Measurements from ENCODE around the gene NACC2. TPM values are rescaled to one million over a fixed set of nuclear protein-coding genes. Genes with fewer than 3 reads are reported as not detected.

NACC2 gene
- total and polyA plus RNA-seq, 2 donors (not counting 3 experiments of a cell fraction or from before 2014, with no cell fraction given) = 15.8 to 27.1 TPM

DNA sequence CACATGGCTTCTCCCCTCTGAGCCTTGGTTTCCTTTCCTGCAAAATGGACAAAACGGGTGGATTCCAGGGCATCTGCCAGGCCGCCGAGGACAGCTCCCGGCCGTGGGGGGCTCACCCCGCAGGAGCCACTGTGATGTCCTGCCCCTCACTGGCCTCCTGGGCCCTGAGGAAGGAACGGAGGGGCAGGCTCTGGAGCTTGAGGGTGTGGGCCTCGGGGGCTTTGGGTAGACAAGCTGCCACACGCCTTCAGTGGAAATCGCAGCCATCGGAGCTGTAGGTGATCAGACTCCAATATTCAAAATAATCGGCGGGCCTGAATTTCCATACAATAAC lies 101.7 kb downstream of the NACC2 start:
- Histone ChIP-seq H3K36me3 (ENCODE audit: control insufficient read depth in 2 of 2, extremely low read depth in 1 of 2, insufficient read depth in 2 of 2, low read length in 2 of 2) (no peaks in the 10 kb centered on the region), H3K4me2 (ENCODE audit: insufficient read depth, low read length) (no peak overlapping the region), H3K9me1 (replicated peaks; ENCODE audit: control insufficient read depth, extremely low read depth, insufficient read depth, low read length) (no peaks in the 10 kb centered on the region), H4K20me1 (replicated peaks; ENCODE audit: control insufficient read depth, extremely low read depth, insufficient read depth, low read length) (no peaks in the 10 kb centered on the region), H3K4me1 (ENCODE audit: control insufficient read depth, extremely low read depth, insufficient read depth, low read length) (peaks cover 22% of the 10 kb centered on the region), H3K27me3 (ENCODE audit: control insufficient read depth in 2 of 2, insufficient read depth in 2 of 2, low read length in 2 of 2) (no peaks in the 10 kb centered on the region), H3K4me3 (replicated peaks in 1 of 3; ENCODE audit: insufficient read depth in 1 of 3, low read depth in 1 of 3, low read length in 3 of 3) (no peak overlapping the region), H3K27ac (ENCODE audit: insufficient read depth, low read depth, low read length) (peak overlapping the region; percentile 86), H3K79me2 (ENCODE audit: control insufficient read depth, insufficient read depth, low read length) (no peaks in the 10 kb centered on the region), H3K9ac (replicated peaks; ENCODE audit: extremely low read depth, insufficient read depth, low read length) (peak overlapping the region; percentile 51), H3K9me3 (replicated peaks; ENCODE audit: control insufficient read depth, insufficient read depth, low read length) (no peaks in the 10 kb centered on the region), H2AFZ (ENCODE audit: low read depth, low read length) (peak overlapping the region; percentile 79)
- TF ChIP-seq FOS (IDR thresholded peaks at IDR 0.05; ENCODE audit: borderline replicate concordance, insufficient read depth, low read length) (no peak), EZH2 (IDR thresholded peaks at IDR 0.05; ENCODE audit: borderline replicate concordance, low read depth, low read length, severe bottlenecking) (no peak), JUN (IDR thresholded peaks at IDR 0.05; ENCODE audit: borderline replicate concordance, insufficient read depth, insufficient read length, low read depth) (no peak), POLR2A (IDR thresholded peaks at IDR 0.05; ENCODE audit: low read depth, low read length) (no peak), MAX (IDR thresholded peaks at IDR 0.05; ENCODE audit: insufficient read depth, insufficient read length) (no peak), GATA2 (IDR thresholded peaks at IDR 0.05; ENCODE audit: insufficient read depth, insufficient read length, low read depth, low read length) (no peak), MYC (IDR thresholded peaks at IDR 0.05; ENCODE audit: low read depth, low read length) (no peak), CTCF (IDR thresholded peaks at IDR 0.05; ENCODE audit: extremely low read depth in 1 of 2, insufficient read depth in 1 of 2, low read depth in 1 of 2, low read length in 2 of 2) (no peak), POLR2AphosphoS5 (IDR thresholded peaks at IDR 0.05; ENCODE audit: insufficient read depth, low read depth, low read length) (no peak)
- DNase-seq (ENCODE audit: low read depth, low spot score) (no peak), FAIRE-seq (no peak)
- BruUV-seq (replicated peaks) = no TSS peak
- dilution Hi-C loops (cut with MboI; ENCODE audit: extremely low pct_ligation_motif_present, low sequenced_read_pairs) = no loop called here
- intact Hi-C loops (cut with micrococcal nuclease) = loop anchor here (2.0 to 5.0 kb wide), 2 partner anchors 25 to 59 kb away; no protein-coding TSS in a partner anchor
- ChIA-PET CTCF (interaction anchor here (1.6 kb wide), 2 partner anchors 18 to 96 kb away, joined by 3 to 4 read pairs; no protein-coding TSS in a partner anchor), POLR2A (no interaction called here)
